ENCODE data around the gene SDHAF2. TPM values are rescaled to one million over a fixed set of nuclear protein-coding genes. Genes with fewer than 3 reads are reported as not detected.

Gene SDHAF2
- total RNA-seq, 1 experiment from 2014 or later = 30.1 TPM

GRCh38 chr11:61472282-61472681 lies 42.4 kb downstream of the SDHAF2 start:
- CTCF ChIA-PET = interaction anchor here (0.7 to 1.5 kb wide), 7 partner anchors 25 to 261 kb away, joined by 3 to 9 read pairs (median 3); no protein-coding TSS in a partner anchor
- POLR2A ChIA-PET = interaction anchor here (0.7 kb wide), 1 partner anchor 13 kb away, joined by 3 read pairs; no protein-coding TSS in a partner anchor
- Mint-ChIP-seq H3K4me1 (ENCODE audit: insufficient read depth, unreplicated experiment) (peaks cover 9% of the 10 kb centered on the region), H3K27me3 (ENCODE audit: insufficient read depth, unreplicated experiment) (no peaks in the 10 kb centered on the region), H3K27ac (ENCODE audit: low read depth, unreplicated experiment) (no peak overlapping the region), H3K36me3 (ENCODE audit: insufficient read depth, unreplicated experiment) (peaks cover 47% of the 10 kb centered on the region), H3K4me3 (ENCODE audit: unreplicated experiment) (no peak overlapping the region), H3K9me3 (ENCODE audit: unreplicated experiment) (no peaks in the 10 kb centered on the region)
- intact Hi-C loops (cut with micrococcal nuclease) = no loop called here
- no peak for DNase-seq (ENCODE audit: unreplicated experiment)
- no TSS peak for BruUV-seq (replicated peaks)
- no peak for TF ChIP-seq CTCF (IDR thresholded peaks at IDR 0.05; ENCODE audit: unreplicated experiment)

- CTCF ChIA-PET = interaction anchor here (0.6 to 7.3 kb wide), 8 partner anchors 26 to 167 kb away, joined by 3 to 80 read pairs (median 4); no protein-coding TSS in a partner anchor
- H3K27me3 Mint-ChIP-seq (ENCODE audit: insufficient read depth, unreplicated experiment) = no peaks in the 10 kb centered on the region
- POLR2A ChIA-PET = no interaction called here
- no peak overlapping the region for H3K4me3 Mint-ChIP-seq (ENCODE audit: unreplicated experiment)
- H3K36me3 Mint-ChIP-seq (ENCODE audit: insufficient read depth, unreplicated experiment) = peaks cover 47% of the 10 kb centered on the region
- BruUV-seq (replicated peaks) = no TSS peak
- DNase-seq (ENCODE audit: unreplicated experiment) = no peak
- H3K27ac Mint-ChIP-seq (ENCODE audit: low read depth, unreplicated experiment) = no peak overlapping the region
- intact Hi-C loops (cut with micrococcal nuclease) = no loop called here
- H3K4me1 Mint-ChIP-seq (ENCODE audit: insufficient read depth, unreplicated experiment) = peaks cover 9% of the 10 kb centered on the region
- no peaks in the 10 kb centered on the region for H3K9me3 Mint-ChIP-seq (ENCODE audit: unreplicated experiment)
- no peak for TF ChIP-seq CTCF (IDR thresholded peaks at IDR 0.05; ENCODE audit: unreplicated experiment)
Observed at GRCh38 chr11:61472868-61473267, 42.9 kb downstream of the SDHAF2 start.

- H3K4me3 Mint-ChIP-seq (ENCODE audit: unreplicated experiment) = no peak overlapping the region
- no peak overlapping the region for H3K27ac Mint-ChIP-seq (ENCODE audit: low read depth, unreplicated experiment)
- ChIA-PET CTCF (interaction anchor here (0.6 to 7.3 kb wide), 5 partner anchors 27 to 166 kb away, joined by 3 to 80 read pairs (median 3); no protein-coding TSS in a partner anchor), POLR2A (no interaction called here)
- H3K36me3 Mint-ChIP-seq (ENCODE audit: insufficient read depth, unreplicated experiment) = peaks cover 41% of the 10 kb centered on the region
- intact Hi-C loops (cut with micrococcal nuclease) = no loop called here
- peaks cover 9% of the 10 kb centered on the region for H3K4me1 Mint-ChIP-seq (ENCODE audit: insufficient read depth, unreplicated experiment)
- no peaks in the 10 kb centered on the region for H3K27me3 Mint-ChIP-seq (ENCODE audit: insufficient read depth, unreplicated experiment)
- no peak for TF ChIP-seq CTCF (IDR thresholded peaks at IDR 0.05; ENCODE audit: unreplicated experiment)
- BruUV-seq (replicated peaks) = no TSS peak
- no peaks in the 10 kb centered on the region for H3K9me3 Mint-ChIP-seq (ENCODE audit: unreplicated experiment)
- no peak for DNase-seq (ENCODE audit: unreplicated experiment)
Observed at GRCh38 chr11:61473370-61474012, 43.6 kb downstream of the SDHAF2 start.

GRCh38 chr11:61474013-61474643 lies 44.2 kb downstream of the SDHAF2 start:
- peaks cover 36% of the 10 kb centered on the region for H3K36me3 Mint-ChIP-seq (ENCODE audit: insufficient read depth, unreplicated experiment)
- BruUV-seq (replicated peaks) = no TSS peak
- no peaks in the 10 kb centered on the region for H3K9me3 Mint-ChIP-seq (ENCODE audit: unreplicated experiment)
- no peak overlapping the region for H3K4me3 Mint-ChIP-seq (ENCODE audit: unreplicated experiment)
- ChIA-PET POLR2A (no interaction called here), CTCF (interaction anchor here (0.6 to 9.0 kb wide), 7 partner anchors 10 to 163 kb away, joined by 3 to 142 read pairs (median 66); no protein-coding TSS in a partner anchor)
- intact Hi-C loops (cut with micrococcal nuclease) = no loop called here
- DNase-seq (ENCODE audit: unreplicated experiment) = no peak
- H3K4me1 Mint-ChIP-seq (ENCODE audit: insufficient read depth, unreplicated experiment) = peaks cover 9% of the 10 kb centered on the region
- no peaks in the 10 kb centered on the region for H3K27me3 Mint-ChIP-seq (ENCODE audit: insufficient read depth, unreplicated experiment)
- TF ChIP-seq CTCF (IDR thresholded peaks at IDR 0.05; ENCODE audit: unreplicated experiment) = no peak
- H3K27ac Mint-ChIP-seq (ENCODE audit: low read depth, unreplicated experiment) = no peak overlapping the region
